HG03064 (cell line): Measurements from ENCODE around the gene CGNL1.

Source experiments
- ATAC-seq: cut with Tn5 transposase; IDR thresholded peaks from one replicate; pipeline ENCODE4 v1.9.1; 2021; ENCODE audit warnings: low read depth; ENCODE audit not compliant: unreplicated experiment

CGNL1 gene

DNA sequence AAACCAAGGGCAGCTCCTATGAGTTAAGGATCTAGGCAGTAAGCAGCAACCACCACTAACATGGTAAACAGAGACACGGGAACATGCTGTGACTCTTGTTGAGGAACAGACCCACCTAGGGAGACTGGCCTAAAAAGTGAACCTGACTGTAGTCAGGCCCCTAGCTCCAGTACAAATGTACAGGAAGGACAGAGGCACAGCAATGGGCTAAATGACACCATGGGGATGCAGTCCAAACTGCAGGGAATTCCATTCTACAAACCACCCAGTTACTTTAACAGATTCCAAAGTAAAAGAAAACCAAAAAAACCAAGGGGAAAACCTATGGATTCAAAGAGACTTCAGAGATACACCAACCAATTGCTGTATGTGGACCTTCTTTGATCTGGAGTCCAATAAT, 28.2 kb upstream of the CGNL1 start:
- ATAC-seq, result no peak

DNA sequence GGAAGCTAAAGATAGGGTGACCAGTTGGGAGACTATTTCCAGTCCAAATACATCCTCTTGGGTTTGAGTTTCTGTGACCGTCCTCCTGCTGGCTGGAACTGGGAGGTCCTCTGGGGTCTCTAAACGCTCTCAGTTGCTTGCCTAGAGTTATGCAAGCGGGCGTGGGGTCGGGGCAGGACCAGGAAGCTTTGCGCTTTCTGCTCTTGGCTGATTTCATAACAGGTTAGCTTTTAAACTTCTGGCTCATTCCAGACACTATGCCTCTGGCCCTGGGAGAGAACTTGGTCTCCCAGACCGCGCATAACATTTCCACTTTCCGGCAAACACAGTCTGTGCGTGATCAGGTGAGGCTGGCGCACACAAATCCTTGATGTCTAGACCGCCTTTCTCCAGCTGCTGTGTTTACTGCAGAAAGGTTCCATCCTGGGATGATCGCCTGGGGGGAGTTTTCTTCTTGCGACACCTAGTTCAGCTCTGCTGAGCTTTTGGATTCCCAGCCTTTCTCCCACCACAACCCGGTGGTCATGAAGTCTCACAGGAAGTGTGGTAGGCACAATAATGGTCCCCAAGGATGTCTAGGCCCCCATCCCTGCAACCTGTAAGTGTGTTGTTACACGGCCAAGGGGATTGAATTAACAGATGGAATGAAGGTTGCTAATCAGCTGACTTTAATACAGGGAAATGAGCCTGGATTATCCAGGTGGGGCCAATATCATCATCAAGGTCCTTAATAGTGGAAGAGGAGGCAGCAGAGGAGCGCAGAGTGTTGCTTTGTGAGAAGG, 23.6 kb upstream of the CGNL1 start:
- ATAC-seq, result no peak

DNA sequence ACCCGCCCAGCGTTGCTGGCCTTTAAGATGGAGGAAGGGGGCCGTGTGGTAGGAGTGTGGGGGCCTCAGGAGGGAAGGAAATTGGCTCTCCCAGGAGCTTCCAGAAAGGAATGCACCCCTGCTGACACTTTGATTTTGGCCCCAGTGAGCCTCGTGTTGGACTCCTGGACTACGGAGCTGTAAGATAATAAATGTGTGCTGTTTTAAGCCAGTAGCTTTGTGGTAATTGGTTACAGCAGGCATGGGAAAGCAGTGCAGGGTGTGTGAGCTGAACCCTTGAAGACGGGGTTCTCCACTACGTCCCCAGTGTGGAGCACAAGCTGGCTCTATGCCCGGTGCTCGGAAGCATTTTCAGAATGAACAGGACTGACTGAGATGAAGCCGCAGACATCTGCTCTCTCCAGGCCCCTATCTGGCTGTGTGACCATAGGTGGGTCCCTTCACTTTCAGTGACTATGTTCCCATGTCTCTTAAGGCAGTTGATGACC, 22.9 kb upstream of the CGNL1 start:
- no peak for ATAC-seq

DNA sequence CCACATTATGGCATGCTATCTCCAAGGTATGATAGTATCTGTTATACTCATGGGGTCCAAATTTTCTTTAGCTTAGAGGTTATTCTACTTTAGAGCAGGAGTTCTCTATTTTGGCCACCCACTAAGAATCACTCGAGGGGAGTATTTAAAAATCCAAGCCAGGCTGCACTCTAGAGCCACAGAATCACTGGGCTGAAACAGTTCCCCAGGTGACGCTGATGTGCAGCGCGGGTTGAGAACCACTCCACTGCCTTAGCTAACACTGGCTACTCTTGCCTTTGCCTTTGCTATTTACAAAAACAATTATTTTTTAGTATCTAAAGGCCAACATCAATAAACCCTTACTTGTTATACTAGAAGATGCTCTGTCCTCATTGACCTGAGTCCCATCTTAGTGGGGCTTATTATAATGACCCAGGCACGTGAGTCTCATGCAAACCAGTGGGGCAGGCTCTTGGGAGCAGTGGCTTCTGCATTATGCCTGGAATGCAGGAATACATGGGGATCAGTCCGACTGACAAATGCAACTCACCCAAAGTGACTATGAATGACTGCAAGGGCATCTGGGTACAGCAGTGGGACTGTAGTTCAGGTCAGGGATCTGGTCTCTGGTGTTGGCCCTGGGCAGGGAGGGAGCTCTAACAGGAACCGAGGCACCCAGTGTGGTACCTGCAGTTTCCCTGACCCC, 21.7 kb upstream of the CGNL1 start:
- no peak for ATAC-seq

DNA sequence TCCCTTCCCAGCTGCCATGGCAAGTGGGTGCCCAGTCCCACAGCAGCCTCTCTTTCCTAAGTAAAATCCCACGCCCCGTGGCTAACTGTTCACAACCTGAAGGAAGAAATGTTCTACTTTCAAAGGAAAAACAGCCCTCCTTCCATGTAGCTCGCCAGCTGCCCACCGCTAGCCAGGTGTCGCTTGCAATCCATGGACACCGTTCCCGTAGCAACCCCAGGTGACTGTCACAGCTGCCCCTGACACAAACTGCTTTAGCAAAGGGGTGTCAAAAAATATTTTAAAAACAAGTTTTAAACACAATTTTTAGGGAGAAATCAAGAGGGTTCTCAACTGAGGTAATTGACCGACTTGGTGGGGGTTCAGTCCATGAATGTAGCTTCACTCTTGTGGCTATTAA, 21.0 kb upstream of the CGNL1 start:
- ATAC-seq, result no peak

DNA sequence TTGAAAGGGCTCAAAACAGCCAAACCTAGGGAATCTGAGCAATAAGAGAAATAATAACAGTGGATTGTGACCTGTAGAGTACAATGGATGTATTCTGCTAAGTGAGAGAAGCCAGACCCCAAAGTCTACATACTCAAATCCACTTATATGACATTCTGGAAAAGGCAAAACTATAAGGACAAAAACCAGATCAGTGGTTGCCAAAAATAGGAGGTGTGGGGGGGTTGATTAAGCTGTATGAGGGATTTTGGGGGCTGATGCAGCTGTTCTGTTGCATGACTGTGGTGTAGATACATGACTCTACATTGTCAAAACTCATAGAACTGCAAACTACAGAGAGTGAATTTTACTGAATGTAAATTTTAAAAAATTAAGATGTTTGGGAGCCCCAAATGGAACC, 20.1 kb upstream of the CGNL1 start:
- ATAC-seq, result no peak

DNA sequence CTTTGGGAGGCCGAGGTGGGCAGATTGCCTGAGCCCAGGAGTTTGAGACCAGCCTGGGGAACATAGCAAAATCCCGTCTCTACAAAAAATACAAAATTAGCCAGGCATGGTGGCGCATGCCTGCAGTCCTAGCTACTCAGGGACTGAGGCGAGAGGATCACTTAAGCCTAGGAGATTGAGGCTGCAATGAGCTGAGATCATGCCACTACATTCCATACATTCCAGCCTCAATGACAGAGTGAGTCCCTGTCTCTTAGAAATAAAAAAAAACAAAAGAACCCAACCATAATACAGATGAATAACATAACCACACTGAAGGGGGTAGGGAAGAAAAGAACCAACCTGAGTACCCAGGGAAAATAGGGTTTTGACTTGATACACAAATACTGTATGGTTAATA, 19.7 kb upstream of the CGNL1 start:
- no peak for ATAC-seq

DNA sequence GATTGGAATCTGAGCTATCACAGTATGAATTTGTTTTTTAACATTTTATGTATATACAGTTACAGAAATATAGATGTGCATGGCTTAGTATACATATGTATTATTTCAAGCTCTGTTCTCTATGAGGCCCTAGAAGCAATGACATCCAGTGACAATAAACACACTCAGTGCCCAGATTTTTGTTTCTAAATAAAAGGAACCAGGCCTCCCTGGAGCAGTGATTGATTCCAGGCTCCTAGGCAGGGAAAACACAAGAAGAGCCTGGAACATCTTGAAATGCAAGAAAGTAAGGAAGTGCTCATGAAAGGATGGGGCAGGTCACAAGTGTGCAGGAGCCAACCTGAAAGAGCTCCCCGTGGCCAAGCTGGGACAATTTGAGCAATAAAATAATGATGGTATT, 18.5 kb upstream of the CGNL1 start:
- no peak for ATAC-seq

DNA sequence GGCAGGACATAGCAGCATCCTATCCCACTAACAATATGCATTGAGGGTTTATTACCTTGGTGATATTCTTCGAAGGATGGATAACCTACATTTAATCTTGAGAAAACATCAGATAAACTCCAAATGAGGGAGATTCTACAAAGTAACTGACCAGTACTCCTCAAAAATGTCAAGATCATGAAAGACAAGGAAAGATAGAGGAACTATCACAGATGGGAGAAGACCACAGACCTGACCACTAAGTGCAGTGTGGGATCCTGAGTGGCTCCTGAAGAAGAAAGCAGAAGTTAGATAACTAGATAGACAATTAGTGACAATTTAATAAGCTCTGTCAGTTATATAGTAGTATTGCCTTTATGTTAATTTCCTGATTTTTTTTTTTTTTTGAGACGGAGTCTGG, 17.7 kb upstream of the CGNL1 start:
- ATAC-seq, result no peak

DNA sequence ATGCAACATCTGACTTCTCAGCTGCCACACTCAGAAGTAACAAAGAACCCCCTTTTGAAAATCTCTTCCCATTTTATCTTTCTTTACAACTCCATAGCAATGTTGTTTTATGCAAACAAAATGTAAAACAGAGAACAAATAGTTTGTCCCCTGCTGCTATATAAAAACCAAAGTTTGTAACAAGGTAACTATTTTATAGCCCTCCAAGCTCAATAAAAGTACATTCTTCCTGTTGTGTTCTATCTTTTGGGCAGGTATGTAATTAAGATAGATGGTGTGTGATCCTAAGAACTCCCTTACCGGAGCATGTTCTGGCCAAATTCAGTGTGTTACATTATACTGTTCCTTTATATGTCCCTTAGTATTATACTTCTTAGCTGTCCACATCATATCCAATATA, 12.6 kb upstream of the CGNL1 start:
- ATAC-seq, result no peak

DNA sequence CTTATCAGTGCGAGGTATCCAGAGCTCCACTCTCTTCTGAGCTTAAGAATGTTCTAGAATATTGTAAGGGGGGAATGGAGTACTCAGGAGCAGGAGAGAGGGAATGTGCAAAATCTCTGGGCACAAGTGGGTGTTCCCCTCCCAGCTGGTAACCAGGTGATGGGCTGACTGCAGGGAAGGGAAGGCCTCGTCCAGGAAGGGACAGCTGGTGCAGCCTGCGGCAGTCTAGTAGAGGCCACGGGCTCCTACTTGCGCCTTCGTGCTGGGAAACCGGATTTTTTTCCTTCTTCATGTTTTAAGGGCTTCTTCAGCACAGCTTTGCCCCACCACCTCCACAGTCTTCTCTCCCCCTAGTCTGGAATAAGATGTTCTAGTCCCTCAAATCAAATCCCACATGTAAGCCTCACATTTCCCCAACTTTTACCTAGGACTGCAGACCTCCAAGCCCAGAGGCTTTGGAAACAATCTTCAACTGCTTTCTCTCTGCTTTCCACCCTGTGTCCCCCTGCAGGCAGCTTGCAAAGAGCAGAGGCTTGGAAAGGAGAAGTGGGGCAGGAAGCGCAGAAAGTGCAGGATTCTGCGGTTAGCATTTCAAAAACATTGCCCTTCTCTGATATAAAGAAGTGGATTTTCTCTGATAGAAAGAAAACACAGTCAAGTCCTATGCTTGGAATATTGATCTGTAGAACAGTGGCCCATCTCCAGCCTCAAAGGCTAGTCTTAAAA, 11.9 kb upstream of the CGNL1 start:
- no peak for ATAC-seq

DNA sequence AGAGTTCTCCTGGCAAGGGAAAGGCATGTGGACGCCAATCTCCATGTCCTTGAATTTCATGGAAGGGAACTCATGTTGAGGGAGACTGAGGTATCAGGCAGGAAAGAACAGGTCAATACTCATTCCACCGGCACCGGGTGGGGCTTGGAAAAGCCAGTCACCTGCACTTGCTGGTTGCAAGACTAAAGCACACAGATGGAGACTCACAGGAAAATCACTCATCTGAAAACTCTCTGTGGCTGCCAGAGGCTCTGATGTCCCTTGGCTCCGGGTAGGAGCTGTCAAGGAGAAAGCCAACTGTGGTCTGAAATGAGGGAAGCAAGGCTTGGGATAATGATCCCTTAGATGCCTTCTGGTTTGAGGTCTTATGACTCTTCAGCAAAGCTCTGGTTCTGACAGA, 8.7 kb upstream of the CGNL1 start:
- no peak for ATAC-seq

DNA sequence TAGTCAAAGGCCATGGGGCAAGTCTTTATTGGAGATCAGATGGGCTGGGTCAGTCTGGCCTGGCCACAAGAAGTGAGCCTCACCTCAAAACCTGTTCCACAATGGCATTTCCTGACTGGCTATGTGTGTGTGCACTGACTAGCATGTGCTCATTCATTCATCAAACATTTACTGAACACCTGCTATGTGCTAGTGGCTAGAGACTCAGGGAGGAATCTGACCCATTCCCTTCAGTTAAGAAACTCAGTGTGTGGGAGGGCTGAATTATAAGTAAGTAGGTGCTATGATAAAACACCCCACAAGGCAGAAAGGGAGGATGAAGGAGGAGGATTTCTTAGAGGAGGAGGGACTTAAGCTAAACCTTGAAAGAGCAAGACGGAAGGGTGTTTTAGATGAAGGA, 5.4 kb upstream of the CGNL1 start:
- no peak for ATAC-seq

DNA sequence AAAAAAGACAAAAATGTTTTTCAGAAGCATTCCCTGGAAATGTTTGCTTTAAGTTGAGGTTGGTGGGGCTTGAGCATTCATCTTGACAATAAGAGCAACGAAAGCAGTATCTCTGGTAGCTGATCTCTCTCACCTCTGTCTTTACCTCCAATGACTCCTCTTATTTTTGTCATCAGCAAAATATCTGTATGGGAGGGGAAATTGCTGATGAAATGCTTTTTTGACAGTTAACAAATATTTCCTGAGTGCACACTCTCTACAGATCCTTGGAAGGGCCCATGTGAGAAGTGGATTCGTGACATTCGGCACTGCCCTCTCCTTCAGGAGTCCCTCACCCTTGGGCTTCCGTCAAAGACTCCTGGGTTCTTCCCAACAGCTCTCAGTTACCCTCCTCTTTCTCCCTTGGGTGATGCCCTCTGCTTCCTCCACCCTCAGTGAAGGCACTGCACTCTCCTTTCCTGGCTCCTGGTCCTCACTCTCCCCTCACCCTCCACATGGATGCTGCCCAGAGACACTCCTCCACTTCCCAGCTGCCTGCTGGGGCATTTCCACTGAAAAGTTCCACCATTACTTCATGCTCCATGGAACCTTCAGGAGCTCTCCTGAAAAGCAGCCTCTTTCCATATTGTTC, 2.9 kb upstream of the CGNL1 start:
- no peak for ATAC-seq

DNA sequence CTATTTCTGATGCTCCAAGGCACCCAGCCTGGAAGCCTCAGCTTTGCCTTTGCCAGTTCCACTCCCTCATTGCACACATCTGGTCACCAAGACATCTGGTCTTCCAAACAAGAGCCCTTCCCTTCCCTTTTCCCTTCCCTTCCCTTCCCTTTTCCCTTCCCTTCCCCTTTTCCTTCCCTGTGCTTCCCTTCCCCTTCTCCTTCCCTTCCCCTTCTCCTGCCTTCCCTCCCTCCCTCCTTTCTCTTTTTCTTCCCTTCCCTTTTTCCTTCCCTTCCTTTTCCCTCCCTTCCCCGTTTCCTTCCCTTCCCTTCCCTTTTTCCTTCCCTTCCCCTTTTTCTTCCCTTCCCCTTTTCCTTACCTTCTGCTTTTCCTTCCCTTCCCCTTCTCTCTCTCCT, 2.4 kb upstream of the CGNL1 start:
- ATAC-seq, result no peak

DNA sequence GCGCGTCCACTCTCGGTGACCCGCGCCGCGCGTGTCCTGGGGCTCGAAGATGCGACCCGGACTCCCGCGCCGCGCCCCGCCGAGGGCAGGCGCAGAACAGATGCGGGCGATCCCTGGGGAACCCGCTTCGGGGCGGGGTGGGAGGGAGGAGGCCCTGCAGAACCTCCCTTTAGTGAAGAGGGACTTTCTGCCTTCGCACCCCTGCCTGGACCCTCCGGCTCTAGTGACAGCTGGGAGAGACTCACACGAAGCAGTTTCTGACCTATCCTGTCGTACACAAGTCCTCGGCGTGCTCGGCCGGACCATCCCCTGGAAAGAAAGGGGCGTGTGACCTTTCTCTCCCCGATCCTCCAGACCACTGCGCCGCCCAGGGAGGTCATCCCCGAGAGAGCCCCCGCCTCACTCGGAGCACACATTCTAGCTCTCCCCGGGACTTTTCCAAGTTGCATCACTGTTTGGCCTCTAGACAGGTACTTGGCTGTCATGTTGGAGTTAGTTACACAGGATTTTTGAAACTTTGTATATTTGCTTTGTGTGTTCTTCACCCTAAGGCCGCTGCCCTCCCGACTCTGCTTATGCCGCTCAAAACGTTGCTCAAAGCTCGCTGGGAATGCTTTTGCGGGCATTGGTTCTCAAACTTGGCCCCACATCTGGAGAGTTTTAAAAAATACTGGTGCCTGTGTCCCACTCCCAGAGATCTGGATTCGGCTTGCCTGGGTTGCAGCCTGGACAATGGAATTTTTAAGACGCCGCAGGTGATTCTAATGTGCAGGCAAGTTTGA, 582 bp downstream of the CGNL1 start:
- no peak for ATAC-seq

DNA sequence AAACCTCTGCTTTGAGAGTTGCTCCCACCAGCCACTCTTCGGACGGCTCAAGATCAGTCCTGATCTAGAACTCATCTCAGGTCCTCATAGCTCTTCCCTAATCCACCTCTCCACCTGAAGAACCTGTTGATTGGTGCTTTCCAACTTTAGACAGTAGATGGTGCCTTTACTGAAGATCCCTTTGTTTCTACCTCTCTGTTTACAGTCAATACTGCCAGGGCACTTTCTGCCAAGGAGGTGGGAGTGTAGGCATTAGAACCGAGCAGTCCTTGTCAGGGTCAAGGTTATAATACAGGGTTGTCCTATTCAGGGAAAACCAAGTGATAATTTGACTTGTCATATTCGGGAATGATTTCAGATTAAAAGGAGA, 1.2 kb downstream of the CGNL1 start:
- ATAC-seq, result no peak

DNA sequence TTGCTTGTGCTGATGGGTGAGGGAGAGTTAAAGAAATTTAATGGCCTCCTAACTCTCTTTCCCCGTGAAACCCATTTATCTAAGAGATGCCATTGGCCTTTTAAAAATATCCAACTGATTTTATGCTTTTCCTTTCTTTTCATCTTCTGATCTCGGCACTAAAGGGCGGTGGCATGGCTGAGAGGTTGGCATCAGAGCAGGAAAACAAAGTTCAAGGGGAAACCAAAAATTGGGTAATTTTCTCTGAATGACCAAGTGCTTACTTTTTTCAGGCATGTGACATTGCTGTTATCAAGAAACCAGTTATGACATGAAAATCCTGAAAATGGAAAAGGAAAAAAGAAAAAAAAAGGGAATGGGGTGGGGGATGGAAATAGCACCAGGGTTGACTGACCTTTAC, 3.2 kb downstream of the CGNL1 start:
- ATAC-seq, result no peak

DNA sequence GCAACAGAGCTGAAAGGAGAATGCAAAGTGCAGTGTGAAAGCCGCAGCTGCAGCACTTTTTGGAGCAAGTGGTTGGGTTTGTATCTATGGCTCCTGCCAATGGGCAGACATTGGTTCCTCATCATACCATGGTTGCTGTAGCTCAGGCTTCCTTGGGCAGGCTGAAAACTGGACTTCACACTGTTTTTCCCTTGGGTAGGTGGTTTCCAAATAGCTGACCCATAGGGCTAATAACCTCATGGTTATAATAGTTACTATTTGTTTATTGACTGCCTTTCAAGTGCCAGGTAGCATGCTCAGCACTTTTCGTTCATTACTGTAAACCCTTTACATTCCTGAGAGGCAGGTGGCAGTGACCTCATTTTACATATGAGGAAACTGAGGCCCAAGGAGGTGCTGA, 4.5 kb downstream of the CGNL1 start:
- ATAC-seq, result no peak

DNA sequence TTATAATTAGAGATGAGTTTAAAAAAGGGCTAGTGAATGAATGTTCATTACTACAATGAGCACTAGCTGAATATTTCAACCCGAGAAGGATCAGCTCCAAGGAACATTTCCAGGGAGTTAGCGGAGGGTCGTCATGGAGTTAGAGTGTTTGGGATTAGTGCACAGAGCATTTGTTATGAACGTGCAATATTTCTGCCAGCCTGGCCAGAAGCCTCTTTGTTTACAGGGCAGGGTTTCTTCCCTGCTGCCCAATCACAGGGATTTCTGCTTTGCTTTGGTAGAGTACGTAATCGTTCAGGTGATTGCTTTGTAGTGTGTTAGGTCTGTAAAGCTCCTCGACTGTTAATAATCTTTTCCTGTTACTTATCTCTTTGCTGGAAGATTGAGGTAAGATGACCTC, 5.9 kb downstream of the CGNL1 start:
- ATAC-seq, result no peak
